A549 (cell line): ENCODE measurements around the gene TM7SF2.

Experiments
- HEYL ChIP-seq: fragments of 250-450 bp; sonication (Bioruptor Pico); IDR thresholded peaks from 2 replicates; pipeline ENCODE4 v1.8.0; 2021; ENCODE audit warnings: mild to moderate bottlenecking, moderate library complexity
- JUNB ChIP-seq: fragments of >200 bp; sonication (Bioruptor Twin); formaldehyde crosslinking; IDR thresholded peaks from 2 replicates; pipeline ENCODE4 v1.6.1; 2016
- RFX5 ChIP-seq: fragments of 450-650 bp; IDR thresholded peaks from 2 replicates; pipeline ENCODE4 v1.7.1; 2014; ENCODE audit warnings: antibody characterized with exemption, mild to moderate bottlenecking, moderate library complexity
- TF ChIP-seq, protein P1 (sequence below): fragments of >200 bp; sonication (Bioruptor Twin); formaldehyde crosslinking; IDR thresholded peaks from 3 replicates; pipeline ENCODE4 v1.5.1; 2016

DNA sequence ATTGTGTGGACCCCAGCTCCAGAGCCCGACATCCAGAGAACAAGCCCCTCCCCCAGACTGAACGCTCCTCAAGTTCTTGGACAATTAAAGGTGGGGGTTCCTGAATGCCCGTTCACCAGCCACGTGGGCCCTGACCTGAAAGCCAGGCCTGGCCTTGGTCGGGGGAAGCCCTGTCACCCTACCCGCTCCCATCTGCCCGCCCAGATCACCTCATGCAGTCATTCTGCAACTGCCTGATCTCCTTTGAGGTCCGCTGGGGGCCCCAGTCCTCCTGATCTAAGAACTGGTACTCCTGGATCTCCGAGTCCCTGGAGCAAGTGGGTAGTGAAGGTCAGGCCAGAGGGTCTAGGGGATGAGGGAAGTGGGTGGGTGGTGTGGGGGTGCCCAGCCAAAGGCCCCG, 44.2 kb upstream of the TM7SF2 start:
- TF ChIP-seq, protein P1, sequence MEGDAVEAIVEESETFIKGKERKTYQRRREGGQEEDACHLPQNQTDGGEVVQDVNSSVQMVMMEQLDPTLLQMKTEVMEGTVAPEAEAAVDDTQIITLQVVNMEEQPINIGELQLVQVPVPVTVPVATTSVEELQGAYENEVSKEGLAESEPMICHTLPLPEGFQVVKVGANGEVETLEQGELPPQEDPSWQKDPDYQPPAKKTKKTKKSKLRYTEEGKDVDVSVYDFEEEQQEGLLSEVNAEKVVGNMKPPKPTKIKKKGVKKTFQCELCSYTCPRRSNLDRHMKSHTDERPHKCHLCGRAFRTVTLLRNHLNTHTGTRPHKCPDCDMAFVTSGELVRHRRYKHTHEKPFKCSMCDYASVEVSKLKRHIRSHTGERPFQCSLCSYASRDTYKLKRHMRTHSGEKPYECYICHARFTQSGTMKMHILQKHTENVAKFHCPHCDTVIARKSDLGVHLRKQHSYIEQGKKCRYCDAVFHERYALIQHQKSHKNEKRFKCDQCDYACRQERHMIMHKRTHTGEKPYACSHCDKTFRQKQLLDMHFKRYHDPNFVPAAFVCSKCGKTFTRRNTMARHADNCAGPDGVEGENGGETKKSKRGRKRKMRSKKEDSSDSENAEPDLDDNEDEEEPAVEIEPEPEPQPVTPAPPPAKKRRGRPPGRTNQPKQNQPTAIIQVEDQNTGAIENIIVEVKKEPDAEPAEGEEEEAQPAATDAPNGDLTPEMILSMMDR: no peak
- TF ChIP-seq HEYL (CRISPR knock-in tag) (no peak), JUNB (no peak), RFX5 (no peak)
